Smooth muscle cell (in vitro differentiated cells): ENCODE data around the gene ZNF460. TPM values are rescaled to one million over a fixed set of nuclear protein-coding genes. Genes with fewer than 3 reads are reported as not detected.

ENCODE experiments used
- DNase-seq: peaks from one replicate; lab custom pipeline; 2025; ENCODE audit not compliant: unreplicated experiment; lab: John Stamatoyannopoulos, UW
- H2AFZ ChIP-seq: fragments of 200-600 bp; sonication (generic); 2 replicates; pipeline ENCODE4 v1.6.0; 2016; ENCODE audit warnings: antibody characterized with exemption, low read depth, mild to moderate bottlenecking
- H3F3A ChIP-seq: fragments of 200-600 bp; sonication (generic); 2 replicates; pipeline ENCODE4 v1.6.0; 2017; ENCODE audit warnings: antibody characterized with exemption, low read depth
- H3K27ac ChIP-seq: fragments of 200-600 bp; sonication (generic); 2 replicates; pipeline ENCODE4 v1.5.1; 2016; ENCODE audit warnings: low read depth, mild to moderate bottlenecking
- H3K27me3 ChIP-seq: fragments of 200-600 bp; sonication (generic); 2 replicates; pipeline ENCODE4 v1.6.1; 2016; ENCODE audit warnings: low read depth, mild to moderate bottlenecking
- H3K36me3 ChIP-seq: fragments of 200-600 bp; sonication (generic); 2 replicates; pipeline ENCODE4 v1.5.1; 2016; ENCODE audit warnings: low read depth
- H3K4me1 ChIP-seq: fragments of 200-600 bp; sonication (generic); 2 replicates; pipeline ENCODE4 v1.5.1; 2016; ENCODE audit warnings: low read depth
- H3K4me2 ChIP-seq: fragments of 200-600 bp; sonication (generic); 2 replicates; pipeline ENCODE4 v1.6.0; 2016; ENCODE audit warnings: mild to moderate bottlenecking
- H3K4me3 ChIP-seq: fragments of 200-600 bp; sonication (generic); 2 replicates; pipeline ENCODE4 v1.5.1; 2016; ENCODE audit warnings: mild to moderate bottlenecking
- H3K79me2 ChIP-seq: fragments of 200-600 bp; sonication (generic); 2 replicates; pipeline ENCODE4 v1.6.0; 2016; ENCODE audit warnings: low read depth, mild to moderate bottlenecking
- H3K9ac ChIP-seq: fragments of 200-600 bp; sonication (generic); 2 replicates; pipeline ENCODE4 v1.6.0; 2016; ENCODE audit warnings: low read depth
- H3K9me3 ChIP-seq: fragments of 200-600 bp; sonication (generic); replicated peaks from 2 replicates; pipeline ENCODE4 v1.5.1; 2016; ENCODE audit warnings: low read depth
- H4K20me1 ChIP-seq: fragments of 200-600 bp; sonication (generic); 2 replicates; pipeline ENCODE4 v1.6.0; 2016; ENCODE audit warnings: low read depth
- WGBS: methylation state at CpG from one replicate; pipeline ENCODE4 v1.1.7; 2016; ENCODE audit warnings: low lambda C conversion rate; 5-methylcytosine and 5-hydroxymethylcytosine counted together
- polyA plus RNA-seq: library from polyadenylated mRNA; unstranded; fragments of >200 nt; fragmentation: Nextera tagmentation; extraction: Ambion mirVana; gene quantifications from 2 replicates; pipeline ENCODE4 v1.2.1, GENCODE V29; 2016
- total RNA-seq: library from RNA; depleted of rRNA; stranded (reverse); fragments of >200 nt; gene quantifications from 2 replicates; pipeline ENCODE4 v1.2.3, GENCODE V29; 2014
- TF ChIP-seq, protein P1 (sequence below): fragments of 200-600 bp; sonication (generic); IDR thresholded peaks from 2 replicates; pipeline ENCODE4 v1.5.1; 2017; ENCODE audit warnings: borderline replicate concordance, mild to moderate bottlenecking, antibody characterized with exemption; ENCODE audit not compliant: insufficient read depth, poor library complexity, severe bottlenecking

Gene ZNF460
- total RNA-seq (85.2 and 103 TPM in 2 replicates), polyA plus RNA-seq (1.7 and 3.5 TPM in 2 replicates)

DNA sequence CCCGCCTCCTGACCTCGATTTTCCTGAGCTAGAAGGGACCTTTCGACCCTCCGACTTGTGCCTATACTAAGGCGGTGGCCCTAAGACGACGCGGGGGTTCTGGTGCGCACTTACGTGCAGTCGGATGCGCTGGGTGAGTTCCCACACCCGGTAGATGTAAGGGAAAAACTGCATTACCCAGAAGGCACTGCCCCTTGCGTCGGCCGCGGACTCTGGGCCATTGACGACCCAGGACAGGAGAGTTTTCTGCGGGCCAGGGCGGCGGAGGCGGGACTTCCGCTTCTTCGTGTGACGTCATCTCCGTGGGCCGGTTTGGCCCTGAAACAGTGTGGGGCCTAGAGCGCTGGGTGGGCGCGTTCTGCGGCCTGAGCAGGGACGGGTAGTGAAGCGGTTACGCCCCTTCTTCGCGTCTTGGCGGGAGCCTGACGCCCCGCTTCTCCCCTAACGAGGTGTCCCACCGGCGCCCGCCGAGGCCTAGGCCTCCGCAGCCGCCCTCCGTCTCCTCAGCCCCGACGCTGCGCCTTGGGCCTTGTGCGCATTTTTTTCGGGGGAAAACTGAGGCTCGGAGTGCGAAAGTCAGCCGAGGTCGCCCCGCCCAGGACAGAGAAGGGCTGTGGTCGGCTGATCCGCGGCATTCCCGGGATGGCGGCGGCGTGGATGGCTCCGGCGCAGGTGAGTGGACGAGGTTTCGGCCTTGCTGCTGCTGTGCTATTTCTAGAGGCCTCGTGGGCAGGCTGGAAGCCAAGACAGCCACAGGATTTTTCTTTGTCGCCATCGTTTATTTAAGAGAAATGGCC, at the start of gene ZNF460:
Gene ZNF460, plus strand, starts transcription at position 321 of the 797 bp plus-strand sequence. Its CDS starts 322 bp downstream, at position 643.
- WGBS, result 1% methylated on average over 71 of the region's 71 CpGs
- TF ChIP-seq, protein P1, sequence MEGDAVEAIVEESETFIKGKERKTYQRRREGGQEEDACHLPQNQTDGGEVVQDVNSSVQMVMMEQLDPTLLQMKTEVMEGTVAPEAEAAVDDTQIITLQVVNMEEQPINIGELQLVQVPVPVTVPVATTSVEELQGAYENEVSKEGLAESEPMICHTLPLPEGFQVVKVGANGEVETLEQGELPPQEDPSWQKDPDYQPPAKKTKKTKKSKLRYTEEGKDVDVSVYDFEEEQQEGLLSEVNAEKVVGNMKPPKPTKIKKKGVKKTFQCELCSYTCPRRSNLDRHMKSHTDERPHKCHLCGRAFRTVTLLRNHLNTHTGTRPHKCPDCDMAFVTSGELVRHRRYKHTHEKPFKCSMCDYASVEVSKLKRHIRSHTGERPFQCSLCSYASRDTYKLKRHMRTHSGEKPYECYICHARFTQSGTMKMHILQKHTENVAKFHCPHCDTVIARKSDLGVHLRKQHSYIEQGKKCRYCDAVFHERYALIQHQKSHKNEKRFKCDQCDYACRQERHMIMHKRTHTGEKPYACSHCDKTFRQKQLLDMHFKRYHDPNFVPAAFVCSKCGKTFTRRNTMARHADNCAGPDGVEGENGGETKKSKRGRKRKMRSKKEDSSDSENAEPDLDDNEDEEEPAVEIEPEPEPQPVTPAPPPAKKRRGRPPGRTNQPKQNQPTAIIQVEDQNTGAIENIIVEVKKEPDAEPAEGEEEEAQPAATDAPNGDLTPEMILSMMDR, result no peak
- H3K79me2 ChIP-seq, result peaks cover 50% of the 10 kb centered on the region
- no peak within 1 kb of the TSS for H2AFZ ChIP-seq
- H3K27ac ChIP-seq, result peak within 1 kb of the TSS; percentile 99
- H3K36me3 ChIP-seq, result peaks cover 3% of the 10 kb centered on the region
- H4K20me1 ChIP-seq, result peaks cover 48% of the 10 kb centered on the region
- peaks cover 4% of the 10 kb centered on the region for H3K4me1 ChIP-seq
- no peaks in the 10 kb centered on the region for H3K27me3 ChIP-seq
- peak within 1 kb of the TSS; percentile 98 for H3K9ac ChIP-seq
- peak within 1 kb of the TSS; percentile 88 for H3K4me3 ChIP-seq
- H3K9me3 ChIP-seq, result no peaks in the 10 kb centered on the region
- peak; percentile 79 for DNase-seq
- H3K4me2 ChIP-seq, result peak within 1 kb of the TSS; percentile 99
- H3F3A ChIP-seq, result peaks cover 14% of the 10 kb centered on the region

DNA sequence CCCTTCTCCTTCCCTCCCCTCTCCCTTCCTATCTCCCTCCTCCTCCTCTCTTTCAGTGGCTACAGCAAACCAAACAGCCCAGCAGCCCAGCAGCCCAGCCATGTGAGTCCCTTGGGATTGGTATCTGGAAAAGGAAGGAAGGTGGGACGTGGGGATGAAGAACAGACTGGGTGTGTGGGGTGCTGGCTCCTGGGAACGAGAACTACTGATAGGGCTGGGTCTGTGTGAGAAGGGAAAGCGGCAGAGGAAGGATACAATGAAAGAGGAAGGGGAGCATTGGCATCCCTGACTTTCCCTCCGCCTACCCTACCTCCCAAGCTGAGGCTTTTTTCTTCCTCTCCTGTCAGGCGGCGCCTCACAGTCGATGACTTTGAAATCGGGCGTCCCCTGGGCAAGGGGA, 48.6 kb upstream of the ZNF460 start:
- TF ChIP-seq, protein P1, result no peak
- Histone ChIP-seq H4K20me1 (no peaks in the 10 kb centered on the region), H3K9ac (no peak overlapping the region), H3K27me3 (no peaks in the 10 kb centered on the region), H3K9me3 (no peaks in the 10 kb centered on the region), H2AFZ (no peak overlapping the region), H3K4me1 (no peaks in the 10 kb centered on the region), H3F3A (no peaks in the 10 kb centered on the region), H3K27ac (no peak overlapping the region), H3K4me2 (no peak overlapping the region), H3K36me3 (no peaks in the 10 kb centered on the region), H3K79me2 (no peaks in the 10 kb centered on the region), H3K4me3 (no peak overlapping the region)
- WGBS, result 66% methylated on average over 9 of the region's 9 CpGs
- DNase-seq, result no peak

DNA sequence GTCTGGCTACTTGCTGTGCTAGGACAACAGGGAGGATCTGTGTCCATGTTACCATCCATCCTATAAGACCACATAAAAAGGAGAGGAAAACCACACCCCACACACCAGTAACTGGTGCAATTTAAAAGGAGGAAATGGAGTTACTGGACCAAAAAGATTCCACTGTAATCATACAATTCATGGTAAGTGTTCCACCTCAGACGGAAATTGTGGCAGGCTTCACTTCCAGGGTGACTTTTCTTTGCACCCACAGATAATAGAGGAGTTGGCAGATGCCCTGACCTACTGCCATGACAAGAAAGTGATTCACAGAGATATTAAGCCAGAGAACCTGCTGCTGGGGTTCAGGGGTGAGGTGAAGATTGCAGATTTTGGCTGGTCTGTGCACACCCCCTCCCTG, 47.1 kb upstream of the ZNF460 start:
- DNase-seq, result no peak
- TF ChIP-seq, protein P1, result no peak
- no peaks in the 10 kb centered on the region for H3K79me2 ChIP-seq

DNA sequence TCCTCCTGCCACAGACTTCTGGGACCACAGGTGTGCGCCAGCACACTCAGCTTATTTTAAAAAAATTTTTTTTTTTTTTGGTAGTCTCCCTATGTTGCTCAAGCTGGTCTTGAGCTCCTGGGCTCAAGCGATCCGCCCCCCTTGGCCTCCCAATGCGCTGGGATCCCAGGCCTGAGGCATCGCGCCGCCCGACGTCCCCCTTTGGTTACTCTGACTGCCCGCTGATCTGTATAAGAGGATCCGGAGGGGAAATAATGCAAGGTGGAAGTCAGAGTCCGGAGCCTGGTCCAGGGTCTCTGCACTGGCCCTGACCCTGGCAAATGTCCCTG, 40.3 kb upstream of the ZNF460 start:
- H3K36me3 ChIP-seq, result no peaks in the 10 kb centered on the region
- no peaks in the 10 kb centered on the region for H3K9me3 ChIP-seq
- H3K27me3 ChIP-seq, result no peaks in the 10 kb centered on the region
- H3K27ac ChIP-seq, result peak overlapping the region; percentile 88
- TF ChIP-seq, protein P1, result no peak
- H3F3A ChIP-seq, result no peaks in the 10 kb centered on the region
- H3K4me2 ChIP-seq, result peak overlapping the region; percentile 98
- H3K79me2 ChIP-seq, result peaks cover 37% of the 10 kb centered on the region
- H3K4me3 ChIP-seq, result peak overlapping the region; percentile 93
- no peak for DNase-seq
- WGBS, result 27% methylated on average over 12 of the region's 12 CpGs
- peaks cover 3% of the 10 kb centered on the region for H4K20me1 ChIP-seq
- H3K4me1 ChIP-seq, result peaks cover 9% of the 10 kb centered on the region
- peak overlapping the region; percentile 97 for H2AFZ ChIP-seq
- H3K9ac ChIP-seq, result peak overlapping the region; percentile 94

More for the DNA sequence above, 47.1 kb upstream of the ZNF460 start:
- no peaks in the 10 kb centered on the region for H3K27me3 ChIP-seq
- no peaks in the 10 kb centered on the region for H3K4me1 ChIP-seq
- WGBS, result 80% methylated on average over 1 of the region's 1 CpG
- no peak overlapping the region for H3K9ac ChIP-seq
- H2AFZ ChIP-seq, result no peak overlapping the region
- no peak overlapping the region for H3K4me3 ChIP-seq
- no peak overlapping the region for H3K4me2 ChIP-seq
- H4K20me1 ChIP-seq, result no peaks in the 10 kb centered on the region
- H3K27ac ChIP-seq, result no peak overlapping the region
- no peaks in the 10 kb centered on the region for H3K9me3 ChIP-seq
- no peaks in the 10 kb centered on the region for H3K36me3 ChIP-seq
- H3F3A ChIP-seq, result no peaks in the 10 kb centered on the region
